HEK293T (cell line): ENCODE results near the gene RBMS1.

Experiments
- CTCF ChIA-PET: fragments of 350-600 bp; formaldehyde crosslinking; extraction: SDS; loops from one replicate; lab custom pipeline; 2021; ENCODE audit warnings: antibody characterized with exemption, inconsistent platforms; lab: Yijun Ruan, JAX
- POLR2A ChIA-PET: fragments of 350-600 bp; formaldehyde crosslinking; extraction: SDS; loops from one replicate; lab custom pipeline; 2020; ENCODE audit warnings: antibody characterized with exemption, inconsistent platforms; lab: Yijun Ruan, JAX
- DNase-seq: peaks from one replicate; pipeline ENCODE4 v3.0.0; 2012; ENCODE audit warnings: mixed read lengths; ENCODE audit errors: extremely low spot score
- ARNT ChIP-seq: fragments of 450-650 bp; IDR thresholded peaks from 2 replicates; pipeline ENCODE4 v1.6.1; 2017; ENCODE audit warnings: mild to moderate bottlenecking
- BHLHE40 ChIP-seq: fragments of 450-650 bp; IDR thresholded peaks from 2 replicates; pipeline ENCODE4 v1.6.1; 2016; ENCODE audit warnings: mild to moderate bottlenecking, moderate library complexity, borderline replicate concordance
- CTBP1 ChIP-seq: fragments of 450-650 bp; IDR thresholded peaks from 2 replicates; pipeline ENCODE4 v1.6.1; 2016; ENCODE audit warnings: borderline replicate concordance
- ELF4 ChIP-seq: fragments of 450-650 bp; IDR thresholded peaks from 2 replicates; pipeline ENCODE4 v1.6.1; 2017; ENCODE audit warnings: antibody characterized with exemption
- FOXA1 ChIP-seq: fragments of 450-650 bp; IDR thresholded peaks from 2 replicates; pipeline ENCODE4 v1.6.1; 2016; ENCODE audit warnings: mild to moderate bottlenecking
- FOXK2 ChIP-seq: fragments of 450-650 bp; IDR thresholded peaks from 2 replicates; pipeline ENCODE4 v1.6.1; 2016; ENCODE audit warnings: mild to moderate bottlenecking
- FOXM1 ChIP-seq: fragments of 450-650 bp; IDR thresholded peaks from 2 replicates; pipeline ENCODE4 v1.6.1; 2017; ENCODE audit warnings: mild to moderate bottlenecking, borderline replicate concordance
- HDGF ChIP-seq: fragments of 450-650 bp; IDR thresholded peaks from 2 replicates; pipeline ENCODE4 v1.6.1; 2017; ENCODE audit warnings: antibody characterized with exemption, borderline replicate concordance
- L3MBTL2 ChIP-seq: fragments of 450-650 bp; conservative IDR thresholded peaks from 2 replicates; pipeline ENCODE4 v1.6.1; 2016; ENCODE audit warnings: mild to moderate bottlenecking
- LEF1 ChIP-seq: fragments of 450-650 bp; IDR thresholded peaks from 2 replicates; pipeline ENCODE4 v1.6.1; 2017; ENCODE audit warnings: mild to moderate bottlenecking, borderline replicate concordance
- NFRKB ChIP-seq: fragments of 450-650 bp; IDR thresholded peaks from 2 replicates; pipeline ENCODE4 v1.6.1; 2016; ENCODE audit warnings: mild to moderate bottlenecking, moderate library complexity
- SP1 ChIP-seq: fragments of 450-650 bp; IDR thresholded peaks from 2 replicates; pipeline ENCODE4 v1.6.1; 2017
- SUZ12 ChIP-seq: fragments of 450-650 bp; IDR thresholded peaks from 2 replicates; pipeline ENCODE4 v1.6.1; 2016; ENCODE audit warnings: mild to moderate bottlenecking
- TARDBP ChIP-seq: fragments of 450-650 bp; IDR thresholded peaks from 2 replicates; pipeline ENCODE4 v1.6.1; 2016
- ZNF384 ChIP-seq: fragments of 450-650 bp; IDR thresholded peaks from 2 replicates; pipeline ENCODE4 v1.6.1; 2016
- TF ChIP-seq, protein P1 (sequence below): fragments of 450-650 bp; IDR thresholded peaks from 2 replicates; pipeline ENCODE4 v1.6.1; 2016

Gene RBMS1

DNA sequence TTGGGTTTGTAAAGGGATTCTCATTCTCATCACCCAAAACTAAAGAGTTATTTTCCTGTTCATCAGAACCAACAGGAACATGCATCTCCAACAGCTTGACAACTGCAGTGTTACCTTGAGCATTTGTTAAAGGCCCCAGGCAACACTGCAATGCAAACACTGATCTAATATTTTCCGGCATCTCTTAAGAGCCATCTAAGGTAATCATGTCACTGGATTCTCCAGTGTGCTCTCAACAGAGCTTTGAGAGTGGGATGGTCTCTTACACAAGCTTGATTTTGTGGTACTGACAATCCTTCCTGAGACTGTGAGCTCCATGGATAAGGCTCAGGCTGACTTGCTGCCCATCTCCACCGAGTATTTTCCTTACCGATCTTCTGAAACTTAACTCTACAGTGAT is 203.0 kb downstream of the RBMS1 start:
- CTCF ChIA-PET: interaction anchor here (1.7 kb wide), 1 partner anchor 20 kb away, joined by 6 read pairs; no protein-coding TSS in a partner anchor

DNA sequence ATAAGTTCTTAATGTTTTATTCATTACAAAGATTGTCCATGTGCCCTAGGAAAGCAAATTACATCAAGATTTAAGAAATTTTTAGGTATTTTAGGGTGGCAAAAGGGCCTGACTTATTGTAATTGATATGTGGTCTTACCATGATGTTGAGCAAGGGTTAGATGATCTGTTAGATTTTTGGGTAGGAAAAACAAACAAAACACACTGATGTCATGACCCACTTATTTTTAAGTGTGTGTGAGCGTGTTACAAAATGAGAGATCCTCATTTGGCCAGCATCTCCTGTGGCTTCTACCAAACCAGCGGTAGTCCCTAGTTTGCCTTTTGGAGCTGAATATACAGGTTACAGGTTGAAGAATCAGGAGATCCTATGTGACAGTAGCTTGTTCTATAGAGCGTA is 203.8 kb downstream of the RBMS1 start:
- ChIA-PET CTCF (interaction anchor here (1.7 kb wide), 1 partner anchor 20 kb away, joined by 6 read pairs; no protein-coding TSS in a partner anchor), POLR2A (no interaction called here)
- no peak for DNase-seq
- TF ChIP-seq HDGF: no peak
- TF ChIP-seq LEF1: no peak
- TF ChIP-seq FOXK2: no peak
- no peak for TF ChIP-seq NFRKB
- no peak for TF ChIP-seq BHLHE40
- no peak for TF ChIP-seq ZNF384
- TF ChIP-seq, protein P1, sequence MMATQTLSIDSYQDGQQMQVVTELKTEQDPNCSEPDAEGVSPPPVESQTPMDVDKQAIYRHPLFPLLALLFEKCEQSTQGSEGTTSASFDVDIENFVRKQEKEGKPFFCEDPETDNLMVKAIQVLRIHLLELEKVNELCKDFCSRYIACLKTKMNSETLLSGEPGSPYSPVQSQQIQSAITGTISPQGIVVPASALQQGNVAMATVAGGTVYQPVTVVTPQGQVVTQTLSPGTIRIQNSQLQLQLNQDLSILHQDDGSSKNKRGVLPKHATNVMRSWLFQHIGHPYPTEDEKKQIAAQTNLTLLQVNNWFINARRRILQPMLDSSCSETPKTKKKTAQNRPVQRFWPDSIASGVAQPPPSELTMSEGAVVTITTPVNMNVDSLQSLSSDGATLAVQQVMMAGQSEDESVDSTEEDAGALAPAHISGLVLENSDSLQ: no peak

More for the DNA sequence above, 203.0 kb downstream of the RBMS1 start:
- POLR2A ChIA-PET: no interaction called here
- DNase-seq: no peak
- TF ChIP-seq SUZ12 (no peak), SP1 (no peak), ARNT (no peak), FOXK2 (no peak), TARDBP (no peak), BHLHE40 (no peak), L3MBTL2 (no peak), HDGF (no peak), NFRKB (no peak), FOXM1 (no peak), FOXA1 (no peak), CTBP1 (no peak), LEF1 (no peak), ZNF384 (no peak), ELF4 (no peak)
- TF ChIP-seq, protein P1: no peak

DNA sequence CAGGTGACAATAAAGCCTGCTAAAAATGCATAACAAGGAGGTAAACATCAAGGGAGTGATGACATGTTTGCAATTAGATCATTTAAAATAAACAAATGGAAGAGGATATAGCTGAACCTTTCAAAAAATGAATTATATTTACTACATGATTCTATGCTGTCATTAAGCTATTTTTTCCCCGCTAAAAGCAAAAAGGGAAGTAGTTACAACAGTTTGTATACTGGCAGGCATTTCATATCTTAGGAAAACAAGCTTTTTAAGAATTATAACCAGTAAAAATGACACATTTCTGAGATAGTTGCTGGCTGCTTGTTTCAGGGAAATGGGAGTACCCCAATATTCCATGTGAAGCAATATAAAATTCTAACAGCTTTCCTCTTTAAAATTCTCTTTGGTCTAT is 204.5 kb downstream of the RBMS1 start:
- TF ChIP-seq ZNF384: no peak
- no peak for TF ChIP-seq ELF4
- no peak for TF ChIP-seq FOXA1
- no peak for TF ChIP-seq TARDBP
- TF ChIP-seq SP1: no peak
- no peak for TF ChIP-seq BHLHE40
- no peak for TF ChIP-seq ARNT
- TF ChIP-seq L3MBTL2: no peak
- ChIA-PET CTCF (no interaction called here), POLR2A (no interaction called here)
- DNase-seq: no peak

DNA sequence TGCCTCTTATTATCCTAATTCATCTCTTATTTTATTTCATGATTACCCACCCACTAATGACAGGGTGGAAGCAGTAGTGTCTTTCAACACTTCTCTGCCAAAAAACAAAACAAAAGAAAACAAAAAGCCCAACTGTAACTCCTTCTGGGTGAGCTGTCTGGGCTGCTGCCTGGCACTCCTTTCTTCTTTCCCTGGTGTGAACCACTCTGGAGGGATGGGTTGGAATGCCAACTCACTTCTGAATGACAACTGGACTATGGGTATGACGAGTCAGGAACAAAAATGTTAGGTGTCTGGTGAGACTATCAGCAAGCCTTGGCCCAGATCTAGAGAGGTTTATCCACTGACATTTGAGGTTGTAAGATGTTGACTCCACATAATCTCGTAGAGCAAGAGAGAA is 205.3 kb downstream of the RBMS1 start:
- DNase-seq: no peak
- ChIA-PET POLR2A (no interaction called here), CTCF (no interaction called here)
- TF ChIP-seq LEF1 (no peak), TARDBP (no peak), FOXK2 (no peak), ARNT (no peak), L3MBTL2 (no peak), FOXM1 (no peak), SUZ12 (no peak), ELF4 (no peak), NFRKB (no peak), HDGF (no peak)

DNA sequence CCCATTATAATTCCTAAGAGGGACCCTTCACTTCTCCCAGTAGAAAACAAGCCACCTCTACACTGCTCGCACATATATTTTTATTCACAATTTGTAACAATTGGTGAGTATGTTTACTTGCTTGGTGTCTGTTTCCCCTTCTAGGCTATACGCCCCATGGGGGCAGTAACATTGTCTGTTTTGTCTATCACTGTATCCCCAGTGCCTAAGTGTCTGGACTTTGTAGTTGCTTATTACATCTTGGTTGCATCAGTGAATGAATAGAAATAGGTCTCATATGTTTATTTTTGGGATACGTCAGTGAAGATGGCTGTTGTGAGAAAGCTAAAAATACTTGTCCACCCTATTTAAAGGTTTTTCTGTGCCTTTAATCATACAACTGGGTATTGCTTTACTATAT is 206.1 kb downstream of the RBMS1 start:
- TF ChIP-seq NFRKB (no peak), ELF4 (no peak), BHLHE40 (no peak), ZNF384 (no peak), SUZ12 (no peak), FOXM1 (no peak)
- DNase-seq: no peak
- CTCF ChIA-PET: no interaction called here
- POLR2A ChIA-PET: no interaction called here

DNA sequence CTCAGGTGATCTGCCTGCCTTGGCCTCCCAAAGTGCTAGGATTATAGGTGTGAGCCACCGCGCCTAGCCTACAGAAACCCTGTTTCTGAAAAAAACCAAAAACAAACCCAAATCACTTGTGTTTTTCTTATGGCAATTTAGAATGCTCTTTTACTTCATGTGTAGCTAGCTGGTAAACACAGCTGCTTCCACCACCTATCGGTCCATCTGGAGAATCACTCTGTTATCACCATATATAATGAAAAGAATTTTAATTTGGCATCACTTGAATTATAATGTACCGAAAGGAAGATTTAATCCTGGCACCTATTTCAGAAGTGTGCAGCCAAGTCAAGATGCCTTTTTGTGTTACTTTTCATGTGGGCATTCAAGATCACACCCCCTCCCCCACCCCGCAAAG is 207.1 kb downstream of the RBMS1 start:
- ChIA-PET CTCF (no interaction called here), POLR2A (no interaction called here)
- TF ChIP-seq BHLHE40 (no peak), FOXK2 (no peak), HDGF (no peak), NFRKB (no peak), SP1 (no peak), ZNF384 (no peak), L3MBTL2 (no peak), TARDBP (no peak), CTBP1 (no peak), ARNT (no peak), SUZ12 (no peak), FOXM1 (no peak), LEF1 (no peak), ELF4 (no peak), FOXA1 (no peak)
- TF ChIP-seq, protein P1: no peak
- DNase-seq: no peak

DNA sequence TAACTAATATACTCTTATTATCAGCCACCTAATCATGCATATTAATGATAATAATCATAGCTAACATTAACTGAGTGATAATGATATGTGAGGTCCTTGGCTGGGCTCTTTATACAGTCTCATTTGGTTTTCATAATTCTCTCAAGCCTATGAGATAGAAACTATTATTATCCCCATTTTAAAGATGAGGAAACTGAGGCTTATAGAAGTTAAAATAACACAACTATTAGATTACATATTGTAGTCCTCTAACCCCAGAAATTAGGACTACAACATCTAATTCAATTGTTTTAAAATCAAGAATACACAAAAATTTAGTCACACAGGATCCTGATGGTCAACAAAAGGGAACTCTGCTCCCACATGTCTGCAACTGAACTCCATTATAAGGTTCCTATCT is 209.9 kb downstream of the RBMS1 start:
- no peak for DNase-seq
- TF ChIP-seq NFRKB: no peak
- TF ChIP-seq SP1: no peak
- TF ChIP-seq SUZ12: no peak
- TF ChIP-seq FOXA1: no peak
- no peak for TF ChIP-seq BHLHE40
- TF ChIP-seq, protein P1: no peak
- no peak for TF ChIP-seq L3MBTL2
- no peak for TF ChIP-seq LEF1
- TF ChIP-seq FOXK2: no peak
- no peak for TF ChIP-seq CTBP1
- TF ChIP-seq ZNF384: no peak
- TF ChIP-seq ELF4: no peak
- no peak for TF ChIP-seq ARNT
- no peak for TF ChIP-seq FOXM1
- no peak for TF ChIP-seq TARDBP
- TF ChIP-seq HDGF: no peak
- CTCF ChIA-PET: no interaction called here
- POLR2A ChIA-PET: no interaction called here
